WTC11 (cell line): ENCODE data around the gene NEURL1B.

ENCODE experiments used
- AFF4 ChIP-seq: sonication (generic); formaldehyde crosslinking; IDR thresholded peaks from 2 replicates; pipeline ENCODE4 v1.8.1; 2023; ENCODE audit warnings: mild to moderate bottlenecking, missing genetic modification reagents, borderline replicate concordance
- ATF6 ChIP-seq: sonication (generic); formaldehyde crosslinking; IDR thresholded peaks from 2 replicates; pipeline ENCODE4 v1.8.1; 2023; ENCODE audit warnings: mild to moderate bottlenecking, missing genetic modification reagents
- CREB1 ChIP-seq: sonication (generic); formaldehyde crosslinking; IDR thresholded peaks from 2 replicates; pipeline ENCODE4 v1.8.0; 2023; ENCODE audit warnings: mild to moderate bottlenecking, missing genetic modification reagents
- CTCF ChIP-seq: fragments of 200-600 bp; IDR thresholded peaks from 2 replicates; pipeline ENCODE4 v1.8.0; 2022; ENCODE audit warnings: antibody characterized with exemption
- E2F1 ChIP-seq: sonication (generic); formaldehyde crosslinking; IDR thresholded peaks from 2 replicates; pipeline ENCODE4 v1.8.0; 2022; ENCODE audit warnings: mild to moderate bottlenecking, missing genetic modification reagents
- ELF4 ChIP-seq: sonication (generic); formaldehyde crosslinking; IDR thresholded peaks from 2 replicates; pipeline ENCODE4 v1.8.1; 2022; ENCODE audit warnings: low read depth, mild to moderate bottlenecking, moderate library complexity, missing genetic modification reagents
- IRF1 ChIP-seq: sonication (generic); formaldehyde crosslinking; IDR thresholded peaks from 2 replicates; pipeline ENCODE4 v1.8.0; 2023; ENCODE audit warnings: missing genetic modification reagents
- NFYB ChIP-seq: sonication (generic); formaldehyde crosslinking; conservative IDR thresholded peaks from 2 replicates; pipeline ENCODE4 v1.8.0; 2022; ENCODE audit warnings: low read depth, missing genetic modification reagents
- PREB ChIP-seq: sonication (generic); formaldehyde crosslinking; IDR thresholded peaks from 2 replicates; pipeline ENCODE4 v1.8.1; 2022; ENCODE audit warnings: mild to moderate bottlenecking, missing genetic modification reagents, moderate library complexity, borderline replicate concordance
- SMAD3 ChIP-seq: sonication (generic); formaldehyde crosslinking; IDR thresholded peaks from 2 replicates; pipeline ENCODE4 v1.8.0; 2022; ENCODE audit warnings: missing genetic modification reagents, mild to moderate bottlenecking, borderline replicate concordance
- TEAD4 ChIP-seq: sonication (generic); formaldehyde crosslinking; IDR thresholded peaks from 2 replicates; pipeline ENCODE4 v1.8.0; 2022; ENCODE audit warnings: mild to moderate bottlenecking, missing genetic modification reagents
- USF1 ChIP-seq: sonication (generic); formaldehyde crosslinking; IDR thresholded peaks from 2 replicates; pipeline ENCODE4 v1.8.0; 2022; ENCODE audit warnings: mild to moderate bottlenecking, missing genetic modification reagents
- ZNF121 ChIP-seq: sonication (generic); formaldehyde crosslinking; IDR thresholded peaks from 2 replicates; pipeline ENCODE4 v1.8.0; 2023; ENCODE audit warnings: missing genetic modification reagents
- ZNF263 ChIP-seq: sonication (generic); formaldehyde crosslinking; IDR thresholded peaks from 2 replicates; pipeline ENCODE4 v1.8.1; 2022; ENCODE audit warnings: low read depth, mild to moderate bottlenecking, moderate library complexity, missing genetic modification reagents

GRCh38 chr5:172687940-172688339 is 46.9 kb downstream of the NEURL1B start:
- no peak for TF ChIP-seq PREB (CRISPR knock-in tag)
- no peak for TF ChIP-seq ATF6
- TF ChIP-seq E2F1 = no peak
- no peak for TF ChIP-seq CTCF
- TF ChIP-seq ZNF263 = no peak
- TF ChIP-seq ELF4 (CRISPR knock-in tag) = no peak
- TF ChIP-seq ZNF121 (CRISPR knock-in tag) = no peak
- TF ChIP-seq NFYB = no peak
- no peak for TF ChIP-seq TEAD4 (CRISPR knock-in tag)
- TF ChIP-seq CREB1 (CRISPR knock-in tag) = no peak
- TF ChIP-seq IRF1 (CRISPR knock-in tag) = no peak
- TF ChIP-seq AFF4 (CRISPR knock-in tag) = no peak
- no peak for TF ChIP-seq USF1 (CRISPR knock-in tag)
- no peak for TF ChIP-seq SMAD3 (CRISPR knock-in tag)
